Small intestine (tissue), 7 donors: ENCODE measurements around the gene MYLK. TPM values are rescaled to one million over a fixed set of nuclear protein-coding genes. Genes with fewer than 3 reads are reported as not detected.

Source experiments
- DNase-seq, 2 donors: peaks; one replicate each; pipeline versions ENCODE4 v3.0.0 to v3.0.0-alpha.2; 2013
- FAIRE-seq: peaks from 2 replicates; lab custom pipeline; 2012; peaks lifted over from hg19 to GRCh38; lab: Jason Lieb, UNC
- H3K27ac ChIP-seq, 3 donors: one replicate each; pipeline ENCODE4 v1.5.1; 2013; ENCODE audit warnings: low read length in 2 of 3, mild to moderate bottlenecking in 2 of 3, control low read depth in 1 of 3, inconsistent platforms in 1 of 3, low read depth in 1 of 3, moderate library complexity in 1 of 3
- H3K27me3 ChIP-seq, 3 donors: one replicate each; pipeline ENCODE4 v1.6.1; 2013; ENCODE audit warnings: low read length in 3 of 3, inconsistent platforms in 1 of 3; ENCODE audit not compliant: control insufficient read depth in 3 of 3, insufficient read depth in 3 of 3
- H3K36me3 ChIP-seq, 3 donors: one replicate each; pipeline ENCODE4 v1.6.1; 2013; ENCODE audit warnings: low read length in 3 of 3, inconsistent platforms in 1 of 3, low read depth in 1 of 3, mild to moderate bottlenecking in 1 of 3, moderate library complexity in 1 of 3; ENCODE audit not compliant: control insufficient read depth in 3 of 3, insufficient read depth in 2 of 3
- H3K4me1 ChIP-seq, 3 donors: one replicate each; pipeline ENCODE4 v1.6.1; 2013; ENCODE audit warnings: low read length in 2 of 3, inconsistent platforms in 1 of 3, low read depth in 1 of 3, mild to moderate bottlenecking in 1 of 3, moderate library complexity in 1 of 3; ENCODE audit not compliant: control insufficient read depth in 3 of 3, insufficient read depth in 2 of 3
- H3K4me3 ChIP-seq, 3 donors: one replicate each; pipeline ENCODE4 v1.5.1; 2013; ENCODE audit warnings: low read length in 3 of 3, control low read depth in 1 of 3, inconsistent platforms in 1 of 3, low read depth in 1 of 3, mild to moderate bottlenecking in 1 of 3, moderate library complexity in 1 of 3
- H3K9me3 ChIP-seq, 2 donors: one replicate each; pipeline ENCODE4 v1.6.1; 2013; ENCODE audit warnings: low read depth in 1 of 2, low read length in 1 of 2; ENCODE audit not compliant: control insufficient read depth in 2 of 2, insufficient read depth in 1 of 2
- WGBS, 3 donors: extraction: QIAGEN DNeasy Blood & Tissue Kit; methylation state at CpG; one replicate each; pipeline ENCODE4 v1.1.7; 2013; 5-methylcytosine and 5-hydroxymethylcytosine counted together
- polyA plus RNA-seq, 4 donors: library from polyadenylated mRNA; stranded (reverse) in 3 of 4; unstranded in 1 of 4; fragments of 200-250 nt in 3 of 4; fragments of 120-200 nt in 1 of 4; gene quantifications; one replicate each; pipeline versions ENCODE4 v1.2.1 to v1.2.3, GENCODE V29; 2013
- donor health status: healthy with polysubstance abuse.
- donor health status: control.
- donor health status: control.
- donor health status: Bipolar disorder and iron deficiency.
- donor health status: healthy.

MYLK gene
- polyA plus RNA-seq, 4 donors = 2.2 to 51.5 (median 24.5) TPM

GRCh38 chr3:123804676-123805075 lies 79.5 kb downstream of the MYLK start:
- DNase-seq (no peak), FAIRE-seq (no peak)
- H3K27ac ChIP-seq = no peak overlapping the region
- peaks cover 0 to 6% (median 0%) of the 10 kb centered on the region in 3 donors for H3K27me3 ChIP-seq
- H3K4me1 ChIP-seq = peaks cover 0 to 23% (median 2%) of the 10 kb centered on the region in 3 donors
- H3K9me3 ChIP-seq = no peaks in the 10 kb centered on the region
- H3K36me3 ChIP-seq = no peaks in the 10 kb centered on the region
- 84 to 97% (median 91%) methylated on average over 3 of the region's 3 CpGs for WGBS, 3 donors
- no peak overlapping the region for H3K4me3 ChIP-seq

GRCh38 chr3:123803521-123803920 lies 80.6 kb downstream of the MYLK start:
- no peak overlapping the region for H3K4me3 ChIP-seq
- H3K27me3 ChIP-seq = peaks cover 0 to 6% (median 0%) of the 10 kb centered on the region in 3 donors
- H3K9me3 ChIP-seq = no peaks in the 10 kb centered on the region
- 16 to 51% (median 32%) methylated on average over 5 of the region's 5 CpGs for WGBS, 3 donors
- no peak overlapping the region for H3K27ac ChIP-seq
- FAIRE-seq (no peak), DNase-seq (peak in 1 of 2 donors; percentile 14)
- peaks cover 0 to 24% (median 2%) of the 10 kb centered on the region in 3 donors for H3K4me1 ChIP-seq
- no peaks in the 10 kb centered on the region for H3K36me3 ChIP-seq

DNA sequence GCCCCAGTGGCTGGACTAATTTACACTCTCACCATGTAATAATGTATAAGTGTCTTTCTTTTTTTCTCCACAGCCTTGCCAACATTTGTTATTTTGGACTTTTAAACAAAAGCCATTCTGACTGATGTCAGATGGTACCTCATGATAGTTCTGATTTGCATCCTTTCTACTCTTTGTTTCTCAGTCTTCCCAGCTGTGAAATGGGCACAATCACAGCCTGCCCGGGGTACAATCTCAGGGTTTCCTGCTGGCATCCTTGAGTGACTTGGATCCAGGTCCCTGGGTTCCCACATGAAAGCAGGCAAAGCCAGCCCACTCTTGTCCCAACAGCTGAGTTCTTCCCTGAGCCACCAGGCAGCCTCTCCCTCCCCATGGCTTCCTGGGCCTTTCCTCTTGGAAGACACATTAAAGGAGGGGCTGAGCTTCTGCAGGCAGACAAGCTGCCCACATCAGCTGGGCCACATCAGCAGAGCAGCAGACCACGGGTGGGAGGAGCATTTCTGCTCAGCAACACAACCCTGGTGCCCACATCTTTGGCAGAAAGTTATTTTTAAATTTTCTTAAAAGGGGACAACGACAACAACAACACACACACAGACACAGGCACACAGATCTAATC lies 82.0 kb downstream of the MYLK start:
- Histone ChIP-seq H3K27me3 (peaks cover 0 to 14% (median 0%) of the 10 kb centered on the region in 3 donors), H3K4me1 (peaks cover 0 to 11% (median 0%) of the 10 kb centered on the region in 3 donors), H3K4me3 (no peak overlapping the region), H3K27ac (no peak overlapping the region), H3K9me3 (no peaks in the 10 kb centered on the region), H3K36me3 (no peaks in the 10 kb centered on the region)
- DNase-seq (no peak), FAIRE-seq (no peak)
- 67 to 77% (median 76%) methylated on average over 3 of the region's 3 CpGs for WGBS, 3 donors

DNA sequence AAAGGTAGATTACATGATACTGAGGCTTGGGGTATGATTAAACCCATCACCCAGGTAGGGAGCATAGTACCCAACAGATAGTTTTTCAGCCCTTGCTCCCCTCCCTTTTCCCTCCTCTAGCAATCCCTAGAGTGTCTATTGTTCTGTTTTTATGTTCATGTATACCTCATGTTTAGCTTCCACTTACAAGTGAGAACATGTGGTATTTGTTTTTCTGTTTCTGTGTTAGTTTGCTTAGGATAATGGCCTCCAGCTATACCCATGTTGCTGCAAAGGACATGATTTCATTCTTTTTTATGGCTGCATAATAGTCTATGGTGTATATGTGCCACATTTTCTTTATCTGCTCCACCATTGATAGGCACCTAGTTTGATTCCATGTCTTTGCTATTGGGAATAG lies 82.7 kb downstream of the MYLK start:
- DNase-seq (no peak), FAIRE-seq (no peak)
- Histone ChIP-seq H3K27me3 (peaks cover 0 to 14% (median 0%) of the 10 kb centered on the region in 3 donors), H3K4me3 (no peak overlapping the region), H3K4me1 (peaks cover 0 to 11% (median 0%) of the 10 kb centered on the region in 3 donors), H3K27ac (no peak overlapping the region), H3K36me3 (no peaks in the 10 kb centered on the region), H3K9me3 (no peaks in the 10 kb centered on the region)

GRCh38 chr3:123800362-123800682 lies 83.8 kb downstream of the MYLK start:
- Histone ChIP-seq H3K36me3 (no peaks in the 10 kb centered on the region), H3K27ac (no peak overlapping the region), H3K27me3 (peaks cover 0 to 14% (median 0%) of the 10 kb centered on the region in 3 donors)

GRCh38 chr3:123799544-123800361 lies 84.4 kb downstream of the MYLK start:
- 17 to 50% (median 32%) methylated on average over 22 of the region's 22 CpGs for WGBS, 3 donors
- Histone ChIP-seq H3K9me3 (no peaks in the 10 kb centered on the region), H3K27ac (peak overlapping the region in 1 of 3 donors; percentile 11), H3K4me1 (peaks cover 0 to 11% (median 0%) of the 10 kb centered on the region in 3 donors), H3K27me3 (peaks cover 0 to 14% (median 0%) of the 10 kb centered on the region in 3 donors), H3K36me3 (no peaks in the 10 kb centered on the region), H3K4me3 (peak overlapping the region in 1 of 3 donors; percentile 11)
- DNase-seq (peak; percentile 72), FAIRE-seq (no peak)

More at GRCh38 chr3:123800362-123800682, 83.8 kb downstream of the MYLK start:
- DNase-seq (no peak), FAIRE-seq (no peak)
- Histone ChIP-seq H3K9me3 (no peaks in the 10 kb centered on the region), H3K4me3 (no peak overlapping the region), H3K4me1 (peaks cover 0 to 11% (median 0%) of the 10 kb centered on the region in 3 donors)
- WGBS, 3 donors = 40 to 54% (median 47%) methylated on average over 2 of the region's 2 CpGs

- H3K36me3 ChIP-seq = no peaks in the 10 kb centered on the region
- no peaks in the 10 kb centered on the region for H3K9me3 ChIP-seq
- no peak overlapping the region for H3K4me3 ChIP-seq
- FAIRE-seq = no peak
- 86 to 88% (median 88%) methylated on average over 4 of the region's 4 CpGs for WGBS, 3 donors
- H3K27ac ChIP-seq = no peak overlapping the region
- no peak for DNase-seq
- peaks cover 0 to 11% (median 0%) of the 10 kb centered on the region in 3 donors for H3K4me1 ChIP-seq
- H3K27me3 ChIP-seq = peaks cover 0 to 22% (median 0%) of the 10 kb centered on the region in 3 donors
Measured at GRCh38 chr3:123798550-123798949, 85.6 kb downstream of the MYLK start.

DNA sequence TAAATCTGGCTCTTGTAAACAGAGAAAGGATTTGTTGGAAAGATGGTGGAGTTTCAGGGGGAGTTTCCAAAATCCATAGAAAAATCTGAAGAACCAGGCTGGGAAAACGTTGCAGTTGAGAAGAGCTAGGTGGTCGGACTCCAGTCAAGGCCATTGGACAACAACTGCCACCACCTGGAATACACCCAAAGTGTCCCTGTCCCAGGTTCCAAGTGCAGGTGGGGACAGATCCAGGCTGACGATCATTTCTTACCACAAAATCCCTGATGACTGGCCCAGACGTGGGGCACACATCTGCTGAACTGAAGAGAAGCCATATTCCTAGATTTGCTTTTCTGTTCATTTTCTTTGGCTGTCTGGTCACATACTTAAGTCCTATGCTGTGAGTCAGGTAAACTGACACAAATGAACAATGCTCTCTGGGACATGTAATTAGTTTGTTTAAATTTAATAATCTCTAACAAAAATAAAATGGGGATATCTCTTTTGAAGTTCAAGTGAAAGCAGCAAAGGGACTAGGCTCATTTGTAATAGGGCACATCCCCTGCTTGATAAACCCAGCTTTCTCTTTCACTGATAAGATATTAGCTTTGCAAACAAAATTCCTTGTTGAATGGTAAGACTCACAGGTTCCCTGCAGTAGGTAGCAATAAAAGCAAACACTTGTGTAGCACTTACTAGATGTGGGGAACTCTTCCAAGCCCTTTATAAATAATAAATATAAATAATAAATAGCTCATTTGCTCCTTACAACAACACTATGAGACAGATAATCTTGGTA lies 88.5 kb downstream of the MYLK start:
- DNase-seq (no peak), FAIRE-seq (no peak)
- WGBS, 3 donors = 32 to 59% (median 44%) methylated on average over 4 of the region's 4 CpGs

More for the DNA sequence above, 88.5 kb downstream of the MYLK start:
- Histone ChIP-seq H3K36me3 (no peaks in the 10 kb centered on the region), H3K9me3 (no peaks in the 10 kb centered on the region), H3K27me3 (peaks cover 0 to 36% (median 0%) of the 10 kb centered on the region in 3 donors), H3K4me1 (peaks cover 0 to 11% (median 0%) of the 10 kb centered on the region in 3 donors), H3K4me3 (no peak overlapping the region), H3K27ac (no peak overlapping the region)
